HG03565 (cell line): ENCODE data around the gene ZC3HAV1.
"Not testable (repeated sequence)": the region's sequence is repeated elsewhere in the genome, so short reads cannot be mapped to it uniquely, and the experiment has no call there.

Experiments
- ATAC-seq: cut with Tn5 transposase; IDR thresholded peaks from one replicate; pipeline ENCODE4 v1.9.1; 2021; ENCODE audit warnings: mild to moderate bottlenecking, moderate library complexity; ENCODE audit not compliant: unreplicated experiment

The ZC3HAV1 gene

GRCh38 chr7:139029353-139029752 is 80.2 kb downstream of the ZC3HAV1 start:
- ATAC-seq = no peak

GRCh38 chr7:139026551-139026950 is 83.0 kb downstream of the ZC3HAV1 start:
- no peak for ATAC-seq

GRCh38 chr7:139025861-139026260 is 83.7 kb downstream of the ZC3HAV1 start:
- not testable (repeated sequence) for ATAC-seq

- ATAC-seq = no peak
Observed at GRCh38 chr7:139023076-139023475, 86.4 kb downstream of the ZC3HAV1 start.

- no peak for ATAC-seq
Observed at GRCh38 chr7:139022286-139022685, 87.2 kb downstream of the ZC3HAV1 start.

- ATAC-seq = no peak
Observed at GRCh38 chr7:139018910-139019309, 90.6 kb downstream of the ZC3HAV1 start.

- ATAC-seq = peak; percentile 88
Observed at GRCh38 chr7:139016931-139017511, 92.5 kb downstream of the ZC3HAV1 start.

- ATAC-seq = no peak
Observed at GRCh38 chr7:139011373-139011772, 98.1 kb downstream of the ZC3HAV1 start.

DNA sequence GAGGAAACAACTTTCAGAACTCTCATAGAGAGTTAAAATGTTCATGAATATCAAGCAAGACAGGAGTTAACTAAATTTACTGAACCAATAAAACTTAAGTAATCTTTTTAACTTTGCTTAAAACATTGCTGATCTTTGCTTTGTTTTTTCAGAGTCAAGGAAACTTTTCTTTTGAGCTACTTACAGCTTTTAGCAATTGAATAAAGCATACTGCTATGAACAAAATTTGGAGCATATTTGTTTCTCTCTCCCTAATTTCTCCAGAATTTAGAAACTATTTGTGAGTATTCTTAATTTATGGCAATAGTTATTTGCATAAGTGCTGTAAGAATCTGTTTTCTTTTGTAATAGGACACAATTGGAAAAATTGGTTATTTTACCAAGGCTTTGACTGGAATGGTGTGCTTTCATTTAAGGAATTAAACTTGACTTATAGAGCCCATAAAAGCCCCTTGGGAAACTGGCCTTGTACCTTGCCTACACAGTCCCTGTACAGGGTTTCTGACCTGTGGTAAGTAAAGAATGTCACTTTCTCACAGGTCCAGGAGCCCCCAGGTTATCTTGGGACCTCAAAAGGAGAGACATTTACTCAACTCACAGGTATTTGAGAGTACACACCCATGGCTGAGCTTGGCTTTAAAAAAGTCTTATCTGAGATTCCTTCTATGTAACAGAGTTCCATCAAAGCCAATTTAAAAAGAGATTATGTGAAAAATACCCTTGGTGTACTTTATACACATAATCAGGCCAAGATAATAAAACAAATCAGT is 105.0 kb downstream of the ZC3HAV1 start:
- ATAC-seq = no peak

GRCh38 chr7:138999414-138999813 is 110.1 kb downstream of the ZC3HAV1 start:
- no peak for ATAC-seq
